ENCODE results near the gene SNUPN. TPM values are rescaled to one million over a fixed set of nuclear protein-coding genes. Genes with fewer than 3 reads are reported as not detected.
A peak's percentile ranks its signal among the peaks of the same experiment; 100 is the strongest.

The SNUPN gene
- total RNA-seq, 4 donors from 2014 or later = 16.3 to 35.1 (median 23.7) TPM

GRCh38 chr15:75653347-75653913, 27.9 kb upstream of the SNUPN start:
- TF ChIP-seq POLR2A (IDR thresholded peaks at IDR 0.05) (no peak), EP300 (IDR thresholded peaks at IDR 0.05) (no peak), CTCF (IDR thresholded peaks at IDR 0.05) (no peak)
- Histone ChIP-seq H3K27ac (peak overlapping the region in 3 of 4 donors; percentile 58 to 96 (median 74)), H3K4me3 (peak overlapping the region in 1 of 4 donors; percentile 74), H3K9me3 (no peaks in the 10 kb centered on the region), H3K4me1 (peaks cover 0 to 91% (median 58%) of the 10 kb centered on the region in 4 donors), H3K27me3 (no peaks in the 10 kb centered on the region), H3K36me3 (peaks cover 0 to 66% (median 5%) of the 10 kb centered on the region in 3 donors)
- no peak for DNase-seq (ENCODE audit: low spot score in 2 of 2)
- WGBS, 2 donors = 60 to 64% methylated on average over 16 of the region's 16 CpGs

GRCh38 chr15:75651810-75652543, 26.5 kb upstream of the SNUPN start:
- no peaks in the 10 kb centered on the region for H3K9me3 ChIP-seq
- TF ChIP-seq EP300 (IDR thresholded peaks at IDR 0.05) (no peak), CTCF (IDR thresholded peaks at IDR 0.05) (no peak), POLR2A (IDR thresholded peaks at IDR 0.05) (no peak)
- 67 to 71% methylated on average over 2 of the region's 2 CpGs for WGBS, 2 donors
- H3K36me3 ChIP-seq = peaks cover 0 to 51% (median 0%) of the 10 kb centered on the region in 3 donors
- H3K27me3 ChIP-seq = no peaks in the 10 kb centered on the region
- peaks cover 0 to 80% (median 57%) of the 10 kb centered on the region in 4 donors for H3K4me1 ChIP-seq
- no peak for DNase-seq (ENCODE audit: low spot score in 2 of 2)
- H3K27ac ChIP-seq = peak overlapping the region in 3 of 4 donors; percentile 58 to 96 (median 74)
- peak overlapping the region in 3 of 4 donors; percentile 13 to 74 (median 31) for H3K4me3 ChIP-seq

GRCh38 chr15:75650908-75651809, 25.6 kb upstream of the SNUPN start:
- H3K27ac ChIP-seq = peak overlapping the region in 3 of 4 donors; percentile 58 to 96 (median 89)
- H3K9me3 ChIP-seq = no peaks in the 10 kb centered on the region
- no peak for DNase-seq (ENCODE audit: low spot score in 2 of 2)
- peaks cover 0 to 43% (median 0%) of the 10 kb centered on the region in 3 donors for H3K36me3 ChIP-seq
- no peaks in the 10 kb centered on the region for H3K27me3 ChIP-seq
- TF ChIP-seq EP300 (IDR thresholded peaks at IDR 0.05) = no peak
- TF ChIP-seq POLR2A (IDR thresholded peaks at IDR 0.05) = no peak
- TF ChIP-seq CTCF (IDR thresholded peaks at IDR 0.05) = no peak
- H3K4me3 ChIP-seq = peak overlapping the region in 3 of 4 donors; percentile 26 to 74 (median 31)
- 28 to 30% methylated on average over 8 to 9 of the region's 9 CpGs for WGBS, 2 donors
- peaks cover 0 to 84% (median 64%) of the 10 kb centered on the region in 4 donors for H3K4me1 ChIP-seq

GRCh38 chr15:75649848-75650247, 24.3 kb upstream of the SNUPN start:
- H3K27ac ChIP-seq = peak overlapping the region in 3 of 4 donors; percentile 89 to 96 (median 95)
- peak overlapping the region in 3 of 4 donors; percentile 74 to 91 (median 80) for H3K4me3 ChIP-seq

More at GRCh38 chr15:75649848-75650247, 24.3 kb upstream of the SNUPN start:
- TF ChIP-seq POLR2A (IDR thresholded peaks at IDR 0.05) = no peak
- no peak for TF ChIP-seq EP300 (IDR thresholded peaks at IDR 0.05)
- TF ChIP-seq CTCF (IDR thresholded peaks at IDR 0.05) = no peak
- no peaks in the 10 kb centered on the region for H3K9me3 ChIP-seq
- WGBS, 2 donors = 90 to 93% methylated on average over 18 of the region's 18 CpGs
- H3K36me3 ChIP-seq = peaks cover 0 to 30% (median 0%) of the 10 kb centered on the region in 3 donors
- H3K4me1 ChIP-seq = peaks cover 0 to 75% (median 61%) of the 10 kb centered on the region in 4 donors
- DNase-seq (ENCODE audit: low spot score in 2 of 2) = no peak
- no peaks in the 10 kb centered on the region for H3K27me3 ChIP-seq

Data from tibial nerve (tissue), 4 donors.